Tibial artery (tissue), 4 donors: Measurements from ENCODE around the gene GMEB2.

Experiments
- DNase-seq, 2 donors: peaks; one replicate each; pipeline ENCODE4 v3.0.0-alpha.2; 2019
- H3K27ac ChIP-seq, 2 donors: fragments of 200-600 bp; sonication (generic) in 1 of 2; 1 replicate in 1 of 2; 2 replicates in 1 of 2; pipeline ENCODE4 v1.5.1; 2018 to 2019; ENCODE audit warnings: mild to moderate bottlenecking in 1 of 2
- H3K27me3 ChIP-seq, 2 donors: fragments of 200-600 bp; sonication (generic) in 1 of 2; one replicate each; pipeline versions ENCODE4 v1.5.1 to v1.6.0; 2016 to 2019
- H3K36me3 ChIP-seq, 3 donors: fragments of 200-600 bp; sonication (generic) in 2 of 3; one replicate each; pipeline ENCODE4 v1.5.1; 2016 to 2019; ENCODE audit warnings: mild to moderate bottlenecking in 2 of 3
- H3K4me1 ChIP-seq, 4 donors: fragments of 200-600 bp; sonication (generic) in 2 of 4; 1 replicate in 3 of 4; 2 replicates in 1 of 4; pipeline ENCODE4 v1.5.1; 2016 to 2019
- H3K4me3 ChIP-seq, 2 donors: fragments of 200-600 bp; sonication (generic) in 1 of 2; 1 replicate in 1 of 2; 2 replicates in 1 of 2; pipeline ENCODE4 v1.5.1; 2018 to 2019; ENCODE audit warnings: mild to moderate bottlenecking in 2 of 2
- H3K9me3 ChIP-seq, 3 donors: fragments of 200-600 bp; sonication (generic) in 1 of 3; one replicate each; pipeline ENCODE4 v1.5.1; 2016 to 2019
- CTCF ChIP-seq, 2 experiments: fragments of 200-600 bp in 1 of 2; fragments of 450-650 bp in 1 of 2; IDR thresholded peaks; one replicate each; pipeline ENCODE4 v1.5.1; 2017 to 2019; ENCODE audit warnings: antibody characterized with exemption in 2 of 2, mild to moderate bottlenecking in 1 of 2, moderate library complexity in 1 of 2
- intact Hi-C: fragments of 100-400 bp; cut with DNase I; formaldehyde crosslinking; loops from one replicate; pipeline ENCODE4 v1.15.0; 2023; ENCODE audit warnings: low total_unique reads

Gene GMEB2

GRCh38 chr20:63659370-63659769 lies 32.5 kb upstream of the GMEB2 start:
- intact Hi-C loops, result loop anchor here (5.0 to 10.0 kb wide), 2 partner anchors 48 to 75 kb away; partner anchors contain the start of genes ARFRP1, LIME1, SLC2A4RG and ZGPAT
- no peak for DNase-seq
- Histone ChIP-seq H3K4me1 (peaks cover 0 to 30% (median 21%) of the 10 kb centered on the region in 4 donors), H3K36me3 (peaks cover 0 to 42% (median 30%) of the 10 kb centered on the region in 3 donors), H3K27ac (peak overlapping the region; percentile 81 to 86), H3K4me3 (peak overlapping the region; percentile 64 to 76), H3K9me3 (no peaks in the 10 kb centered on the region), H3K27me3 (no peaks in the 10 kb centered on the region)
- no peak for TF ChIP-seq CTCF (IDR thresholded peaks at IDR 0.05)

DNA sequence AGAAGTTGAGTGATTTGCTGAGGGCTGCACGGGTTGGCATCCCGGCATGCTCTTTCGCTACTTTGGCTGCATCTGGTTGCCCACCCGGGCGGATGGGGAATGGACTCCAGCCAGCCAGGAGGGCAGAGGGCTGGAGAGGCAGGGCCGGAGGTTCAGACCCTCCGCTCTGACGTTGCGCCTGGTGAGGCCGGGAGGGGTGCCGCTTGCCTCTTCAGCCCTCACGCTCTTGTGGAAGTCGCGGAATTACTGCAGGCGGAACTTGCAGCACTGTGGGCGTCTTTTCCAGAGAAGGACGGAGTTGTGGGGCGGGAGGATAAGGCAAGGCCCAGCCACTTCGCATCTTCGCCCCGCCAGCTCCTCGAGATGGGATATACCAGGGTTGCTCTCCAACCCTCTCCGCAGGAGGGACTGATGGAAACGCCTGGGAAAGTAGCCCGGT lies 31.9 kb upstream of the GMEB2 start:
- Histone ChIP-seq H3K4me3 (peak overlapping the region; percentile 64 to 76), H3K36me3 (peaks cover 0 to 36% (median 26%) of the 10 kb centered on the region in 3 donors), H3K27ac (peak overlapping the region; percentile 81 to 86), H3K9me3 (no peaks in the 10 kb centered on the region), H3K27me3 (peaks cover 0 to 3% of the 10 kb centered on the region in 2 donors), H3K4me1 (peaks cover 0 to 35% (median 24%) of the 10 kb centered on the region in 4 donors)
- TF ChIP-seq CTCF (IDR thresholded peaks at IDR 0.05), result no peak
- intact Hi-C loops, result loop anchor here (5.0 to 10.0 kb wide), 2 partner anchors 49 to 76 kb away; partner anchors contain the start of genes ARFRP1, LIME1, SLC2A4RG and ZGPAT
- no peak for DNase-seq

DNA sequence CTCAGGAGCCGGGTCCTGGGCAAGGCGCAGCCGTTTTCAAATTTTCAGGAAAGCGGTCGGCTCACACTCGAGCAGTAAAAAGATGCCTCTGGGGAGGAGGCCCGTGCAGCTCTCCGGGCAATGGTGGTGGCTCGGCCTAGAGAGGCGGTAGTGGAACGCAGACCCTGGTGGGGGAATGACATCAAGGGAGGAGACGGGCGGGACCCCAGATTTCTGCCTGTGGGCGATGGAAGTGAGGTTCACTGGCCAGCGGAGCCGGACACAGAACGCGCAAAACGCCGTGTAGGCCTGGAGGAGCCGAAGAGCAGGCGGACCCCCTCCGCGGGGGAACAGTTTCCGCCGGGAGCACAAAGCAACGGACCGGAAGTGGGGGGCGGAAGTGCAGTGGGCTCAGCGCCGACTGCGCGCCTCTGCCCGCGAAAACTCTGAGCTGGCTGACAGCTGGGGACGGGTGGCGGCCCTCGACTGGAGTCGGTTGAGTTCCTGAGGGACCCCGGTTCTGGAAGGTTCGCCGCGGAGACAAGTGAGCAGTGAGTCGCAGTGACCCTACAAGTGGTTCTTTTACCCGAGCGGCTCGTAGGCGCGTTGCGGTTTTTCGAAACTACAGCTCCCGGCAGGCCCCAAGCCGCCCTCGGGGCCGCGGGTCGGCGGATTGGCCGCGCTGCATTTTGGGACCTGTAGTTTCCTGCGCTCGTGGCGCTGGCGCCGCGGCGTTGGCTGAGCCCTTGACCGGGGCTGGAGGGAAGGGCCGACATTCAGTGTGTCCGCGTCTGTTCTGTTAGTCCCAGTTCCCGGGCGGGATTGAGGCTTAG lies 31.2 kb upstream of the GMEB2 start, which contains the start of gene RTEL1:
Gene RTEL1, plus strand, starts transcription at position 376 of the 812 bp plus-strand sequence. CDS start 1,091 bp downstream, outside the sequence.
- intact Hi-C loops, result loop anchor here (5.0 to 10.0 kb wide), 2 partner anchors 49 to 77 kb away; partner anchors contain the start of genes ARFRP1, LIME1, SLC2A4RG and ZGPAT
- DNase-seq, result peak; percentile 91 to 95
- peak within 1 kb of the TSS; percentile 81 to 86 for H3K27ac ChIP-seq

DNA sequence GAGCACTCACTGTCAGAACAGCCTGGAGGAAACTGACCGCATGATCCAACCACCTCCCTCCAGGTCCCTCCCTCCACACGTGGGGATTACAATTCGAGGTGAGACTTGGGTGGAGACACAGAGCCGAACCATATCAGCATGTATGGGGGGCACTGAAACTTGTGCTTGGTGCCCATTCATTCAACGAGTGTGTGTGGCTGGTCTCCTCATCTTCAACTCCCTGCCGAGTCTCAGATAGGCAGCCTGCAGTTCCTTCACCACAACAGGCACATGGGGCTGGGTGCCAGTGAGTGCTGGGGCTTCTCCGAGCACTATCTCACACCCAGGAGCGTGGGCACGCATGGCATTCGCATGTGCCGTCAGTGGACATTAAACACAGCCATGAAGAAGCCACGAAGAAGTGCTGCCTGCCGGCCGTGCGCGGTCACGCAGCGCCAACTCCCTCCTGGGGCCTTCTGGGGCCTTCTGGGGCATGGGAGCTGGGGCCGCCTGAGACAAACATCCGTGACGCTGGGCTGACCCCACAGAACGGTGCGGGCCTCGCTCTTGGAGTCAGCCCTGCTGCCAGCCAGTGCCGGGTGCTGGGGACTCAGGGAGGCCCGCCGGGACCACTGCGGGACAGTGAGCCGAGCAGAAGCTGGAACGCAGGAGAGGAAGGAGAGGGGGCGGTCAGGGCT lies 30.5 kb upstream of the GMEB2 start:
- Histone ChIP-seq H3K27ac (peak overlapping the region; percentile 81 to 86), H3K9me3 (no peaks in the 10 kb centered on the region), H3K27me3 (peaks cover 0 to 9% of the 10 kb centered on the region in 2 donors), H3K4me1 (peaks cover 0 to 49% (median 37%) of the 10 kb centered on the region in 4 donors), H3K4me3 (peak overlapping the region; percentile 64 to 76), H3K36me3 (peaks cover 0 to 22% (median 12%) of the 10 kb centered on the region in 3 donors)
- intact Hi-C loops, result loop anchor here (5.0 to 10.0 kb wide), 2 partner anchors 50 to 77 kb away; partner anchors contain the start of genes ARFRP1, LIME1, SLC2A4RG and ZGPAT
- no peak for TF ChIP-seq CTCF (IDR thresholded peaks at IDR 0.05)
- DNase-seq, result no peak

More for the DNA sequence above, 31.2 kb upstream of the GMEB2 start, which contains the start of gene RTEL1:
- Histone ChIP-seq H3K36me3 (peaks cover 0 to 30% (median 20%) of the 10 kb centered on the region in 3 donors), H3K9me3 (no peaks in the 10 kb centered on the region), H3K4me1 (peaks cover 0 to 42% (median 30%) of the 10 kb centered on the region in 4 donors), H3K4me3 (peak within 1 kb of the TSS; percentile 64 to 76), H3K27me3 (peaks cover 0 to 5% of the 10 kb centered on the region in 2 donors)
- TF ChIP-seq CTCF (IDR thresholded peaks at IDR 0.05), result peak in 1 of 2 experiments; percentile 45

DNA sequence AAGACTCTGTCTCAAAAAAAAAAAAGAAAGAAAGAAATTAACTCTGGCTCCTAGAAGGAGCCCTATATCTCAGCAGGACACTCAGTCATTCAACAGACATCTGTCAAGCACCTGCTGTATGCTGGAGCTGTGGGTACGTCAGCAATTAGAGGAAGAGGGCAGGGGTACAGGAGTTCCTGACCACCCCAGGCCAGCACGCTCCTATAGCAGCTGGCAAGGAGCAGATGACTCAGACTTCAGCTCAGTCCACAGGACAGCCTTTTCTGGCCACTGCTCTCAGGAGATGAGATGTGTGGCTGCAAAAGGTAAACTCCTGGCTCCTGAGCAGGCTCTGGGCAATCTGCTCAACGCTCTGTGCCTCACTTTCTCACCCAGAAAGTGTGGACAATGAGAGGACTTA lies 29.6 kb upstream of the GMEB2 start:
- Histone ChIP-seq H3K36me3 (peaks cover 0 to 13% (median 3%) of the 10 kb centered on the region in 3 donors), H3K27me3 (peaks cover 0 to 18% of the 10 kb centered on the region in 2 donors), H3K4me1 (peaks cover 0 to 59% (median 43%) of the 10 kb centered on the region in 4 donors), H3K27ac (no peak overlapping the region), H3K4me3 (no peak overlapping the region), H3K9me3 (no peaks in the 10 kb centered on the region)
- no peak for TF ChIP-seq CTCF (IDR thresholded peaks at IDR 0.05)
- no peak for DNase-seq
- intact Hi-C loops, result loop anchor here (5.0 to 10.0 kb wide), 2 partner anchors 51 to 78 kb away; partner anchors contain the start of genes ARFRP1, LIME1, SLC2A4RG and ZGPAT
